ENCODE data around the gene MAB21L4. TPM values are rescaled to one million over a fixed set of nuclear protein-coding genes. Genes with fewer than 3 reads are reported as not detected.
A peak's percentile ranks its signal among the peaks of the same experiment; 100 is the strongest.

The MAB21L4 gene
- total and polyA plus RNA-seq, 11 donors = 0.10 to 0.75 TPM; not detected in 9

GRCh38 chr2:240875228-240876034 lies 20.5 kb downstream of the MAB21L4 start:
- Histone ChIP-seq H3K9me3 (no peaks in the 10 kb centered on the region), H3K4me1 (no peaks in the 10 kb centered on the region), H3K27ac (no peak overlapping the region), H3K27me3 (no peaks in the 10 kb centered on the region), H3K4me3 (no peak overlapping the region), H3K36me3 (no peaks in the 10 kb centered on the region)
- ATAC-seq = no peak
- TF ChIP-seq POLR2A (IDR thresholded peaks at IDR 0.05) (no peak), CTCF (IDR thresholded peaks at IDR 0.05) (no peak)
- DNase-seq = no peak
- WGBS, 4 donors = 94 to 97% (median 94%) methylated on average over 18 to 22 of the region's 22 CpGs
- intact Hi-C loops (cut with DNase I) = no loop called here

- Histone ChIP-seq H3K27me3 (no peaks in the 10 kb centered on the region), H3K4me3 (no peak overlapping the region), H3K27ac (no peak overlapping the region), H3K36me3 (no peaks in the 10 kb centered on the region), H3K4me1 (no peaks in the 10 kb centered on the region), H3K9me3 (no peaks in the 10 kb centered on the region)
- WGBS, 4 donors = 82 to 87% (median 85%) methylated on average over 12 of the region's 12 CpGs
- DNase-seq (no peak), ATAC-seq (no peak)
- TF ChIP-seq CTCF (IDR thresholded peaks at IDR 0.05) (no peak), POLR2A (IDR thresholded peaks at IDR 0.05) (no peak)
- intact Hi-C loops (cut with DNase I) = no loop called here
Observed at GRCh38 chr2:240874715-240875227, 21.2 kb downstream of the MAB21L4 start.

- ATAC-seq (peak in 1 of 4 donors; percentile 15), DNase-seq (no peak)
- WGBS, 4 donors = 76 to 82% (median 80%) methylated on average over 26 to 33 of the region's 33 CpGs
- intact Hi-C loops (cut with DNase I) = no loop called here
- Histone ChIP-seq H3K27me3 (no peaks in the 10 kb centered on the region), H3K27ac (no peak overlapping the region), H3K4me1 (no peaks in the 10 kb centered on the region), H3K4me3 (no peak overlapping the region), H3K9me3 (no peaks in the 10 kb centered on the region), H3K36me3 (no peaks in the 10 kb centered on the region)
- no peak for TF ChIP-seq POLR2A (IDR thresholded peaks at IDR 0.05)
- no peak for TF ChIP-seq CTCF (IDR thresholded peaks at IDR 0.05)
Observed at GRCh38 chr2:240873805-240874714, 21.9 kb downstream of the MAB21L4 start.
